Neural cell (in vitro differentiated cells): ENCODE results near the gene ADGRG3. TPM values are rescaled to one million over a fixed set of nuclear protein-coding genes. Genes with fewer than 3 reads are reported as not detected.
A peak's percentile ranks its signal among the peaks of the same experiment; 100 is the strongest.

Experiments used
- H2AFZ ChIP-seq: fragments of 200-600, 300-800 bp; sonication (generic), shearing (Covaris generic); 2 replicates; pipeline ENCODE4 v1.6.0; 2014; ENCODE audit warnings: low read depth, mild to moderate bottlenecking, antibody characterized with exemption, low read length, moderate library complexity
- H3F3A ChIP-seq: fragments of 200-600 bp; shearing (Covaris generic); 2 replicates; pipeline ENCODE4 v1.6.1; 2016; ENCODE audit warnings: mild to moderate bottlenecking, moderate library complexity, mixed read lengths, antibody characterized with exemption, low read length; ENCODE audit not compliant: insufficient read depth, poor library complexity, severe bottlenecking
- H3K27ac ChIP-seq: fragments of 200-600, 300-800 bp; sonication (generic), shearing (Covaris generic); 2 replicates; pipeline ENCODE4 v1.5.1; 2014; ENCODE audit warnings: mild to moderate bottlenecking, low read length, moderate library complexity
- H3K27me3 ChIP-seq: fragments of 300-800, 200-600 bp; sonication (generic), shearing (Covaris generic); 2 replicates; pipeline ENCODE4 v1.6.0; 2014; ENCODE audit warnings: mild to moderate bottlenecking, low read depth, low read length, moderate library complexity; ENCODE audit not compliant: insufficient read depth
- H3K36me3 ChIP-seq: fragments of 300-800, 200-600 bp; sonication (generic), shearing (Covaris generic); 2 replicates; pipeline ENCODE4 v1.5.1; 2014; ENCODE audit warnings: mild to moderate bottlenecking, antibody characterized with exemption, low read length, moderate library complexity; ENCODE audit not compliant: insufficient read depth
- H3K4me2 ChIP-seq: fragments of 300-800, 200-600 bp; sonication (generic), shearing (Covaris generic); 2 replicates; pipeline ENCODE4 v1.6.0; 2014; ENCODE audit warnings: mild to moderate bottlenecking, low read length
- H3K4me3 ChIP-seq: fragments of 300-800, 200-600 bp; sonication (generic), shearing (Covaris generic); 2 replicates; pipeline ENCODE4 v1.5.1; 2014; ENCODE audit warnings: mild to moderate bottlenecking, low read length, moderate library complexity
- H3K79me2 ChIP-seq: fragments of 200-600 bp; shearing (Covaris generic); replicated peaks from 2 replicates; pipeline ENCODE4 v1.6.0; 2014; ENCODE audit warnings: mild to moderate bottlenecking, low read length, moderate library complexity; ENCODE audit not compliant: insufficient read depth
- H3K9ac ChIP-seq: fragments of 300-800, 200-600 bp; sonication (generic), shearing (Covaris generic); 2 replicates; pipeline ENCODE4 v1.6.1; 2016; ENCODE audit warnings: mild to moderate bottlenecking, low read length, mixed read lengths
- H3K9me2 ChIP-seq: fragments of 200-600 bp; shearing (Covaris generic); 2 replicates; pipeline ENCODE4 v1.6.1; 2016; ENCODE audit warnings: mild to moderate bottlenecking, low read length, mixed read lengths; ENCODE audit not compliant: insufficient read depth
- H3K9me3 ChIP-seq: fragments of 200-600, 300-800 bp; sonication (generic), shearing (Covaris generic); 2 replicates; pipeline ENCODE4 v1.6.1; 2016; ENCODE audit warnings: mild to moderate bottlenecking, mixed run types, low read length, moderate library complexity, mixed read lengths
- H4K20me1 ChIP-seq: fragments of 200-600 bp; shearing (Covaris generic); 2 replicates; pipeline ENCODE4 v1.6.1; 2016; ENCODE audit warnings: mild to moderate bottlenecking, mixed run types; ENCODE audit not compliant: insufficient read depth
- EP300 ChIP-seq: fragments of 450-650 bp; conservative IDR thresholded peaks from 2 replicates; pipeline ENCODE4 v1.6.1; 2014; ENCODE audit warnings: antibody characterized with exemption, mild to moderate bottlenecking, moderate library complexity; ENCODE audit not compliant: poor library complexity, severe bottlenecking
- EZH2 ChIP-seq: fragments of 200-600, 300-800 bp; shearing (Covaris generic), sonication (generic); IDR thresholded peaks from 2 replicates; pipeline ENCODE4 v1.6.1; 2014; ENCODE audit warnings: antibody characterized with exemption, low read length, borderline replicate concordance, mild to moderate bottlenecking; ENCODE audit not compliant: insufficient read depth, poor library complexity, severe bottlenecking
- MXI1 ChIP-seq: fragments of 450-650 bp; conservative IDR thresholded peaks from 2 replicates; pipeline ENCODE4 v1.6.1; 2014; ENCODE audit warnings: antibody characterized with exemption, mild to moderate bottlenecking; ENCODE audit not compliant: poor library complexity, severe bottlenecking
- POLR2AphosphoS5 ChIP-seq: IDR thresholded peaks from 2 replicates; pipeline ENCODE4 v1.6.1; 2012
- RAD21 ChIP-seq: fragments of 450-650 bp; conservative IDR thresholded peaks from 2 replicates; pipeline ENCODE4 v1.6.1; 2014; ENCODE audit warnings: antibody characterized with exemption, mild to moderate bottlenecking, moderate library complexity
- SMC3 ChIP-seq: fragments of 450-650 bp; conservative IDR thresholded peaks from 2 replicates; pipeline ENCODE4 v1.6.1; 2014; ENCODE audit warnings: antibody characterized with exemption, mild to moderate bottlenecking, moderate library complexity; ENCODE audit not compliant: poor library complexity
- TAF1 ChIP-seq: IDR thresholded peaks from 2 replicates; pipeline ENCODE4 v1.6.1; 2012; ENCODE audit warnings: low read depth
- polyA plus RNA-seq: library from polyadenylated mRNA; depleted of rRNA; stranded (reverse); fragments of >200 nt; gene quantifications from 2 replicates; pipeline ENCODE4 v1.2.3, GENCODE V29; 2014
- TF ChIP-seq, protein P1 (sequence below): IDR thresholded peaks from 2 replicates; pipeline ENCODE4 v1.6.1; 2012; ENCODE audit warnings: borderline replicate concordance
- TF ChIP-seq, protein P2 (sequence below): fragments of 450-650 bp; IDR thresholded peaks from 2 replicates; pipeline ENCODE4 v1.5.1; 2014; ENCODE audit warnings: antibody characterized with exemption, mild to moderate bottlenecking, moderate library complexity; ENCODE audit not compliant: poor library complexity, severe bottlenecking

ADGRG3 gene
- polyA plus RNA-seq, 1 donor from 2014 or later: 0.62 TPM

DNA sequence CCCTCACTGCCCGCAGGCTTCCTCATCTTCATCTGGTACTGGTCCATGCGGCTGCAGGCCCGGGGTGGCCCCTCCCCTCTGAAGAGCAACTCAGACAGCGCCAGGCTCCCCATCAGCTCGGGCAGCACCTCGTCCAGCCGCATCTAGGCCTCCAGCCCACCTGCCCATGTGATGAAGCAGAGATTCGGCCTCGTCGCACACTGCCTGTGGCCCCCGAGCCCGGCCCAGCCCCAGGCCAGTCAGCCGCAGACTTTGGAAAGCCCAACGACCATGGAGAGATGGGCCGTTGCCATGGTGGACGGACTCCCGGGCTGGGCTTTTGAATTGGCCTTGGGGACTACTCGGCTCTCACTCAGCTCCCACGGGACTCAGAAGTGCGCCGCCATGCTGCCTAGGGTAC lies 4.7 kb upstream of the ADGRG3 start:
- H3K9me3 ChIP-seq: no peaks in the 10 kb centered on the region
- TF ChIP-seq POLR2AphosphoS5 (peak; percentile 5), EP300 (no peak), MXI1 (no peak), RAD21 (no peak), TAF1 (no peak), SMC3 (no peak)
- TF ChIP-seq, protein P1, sequence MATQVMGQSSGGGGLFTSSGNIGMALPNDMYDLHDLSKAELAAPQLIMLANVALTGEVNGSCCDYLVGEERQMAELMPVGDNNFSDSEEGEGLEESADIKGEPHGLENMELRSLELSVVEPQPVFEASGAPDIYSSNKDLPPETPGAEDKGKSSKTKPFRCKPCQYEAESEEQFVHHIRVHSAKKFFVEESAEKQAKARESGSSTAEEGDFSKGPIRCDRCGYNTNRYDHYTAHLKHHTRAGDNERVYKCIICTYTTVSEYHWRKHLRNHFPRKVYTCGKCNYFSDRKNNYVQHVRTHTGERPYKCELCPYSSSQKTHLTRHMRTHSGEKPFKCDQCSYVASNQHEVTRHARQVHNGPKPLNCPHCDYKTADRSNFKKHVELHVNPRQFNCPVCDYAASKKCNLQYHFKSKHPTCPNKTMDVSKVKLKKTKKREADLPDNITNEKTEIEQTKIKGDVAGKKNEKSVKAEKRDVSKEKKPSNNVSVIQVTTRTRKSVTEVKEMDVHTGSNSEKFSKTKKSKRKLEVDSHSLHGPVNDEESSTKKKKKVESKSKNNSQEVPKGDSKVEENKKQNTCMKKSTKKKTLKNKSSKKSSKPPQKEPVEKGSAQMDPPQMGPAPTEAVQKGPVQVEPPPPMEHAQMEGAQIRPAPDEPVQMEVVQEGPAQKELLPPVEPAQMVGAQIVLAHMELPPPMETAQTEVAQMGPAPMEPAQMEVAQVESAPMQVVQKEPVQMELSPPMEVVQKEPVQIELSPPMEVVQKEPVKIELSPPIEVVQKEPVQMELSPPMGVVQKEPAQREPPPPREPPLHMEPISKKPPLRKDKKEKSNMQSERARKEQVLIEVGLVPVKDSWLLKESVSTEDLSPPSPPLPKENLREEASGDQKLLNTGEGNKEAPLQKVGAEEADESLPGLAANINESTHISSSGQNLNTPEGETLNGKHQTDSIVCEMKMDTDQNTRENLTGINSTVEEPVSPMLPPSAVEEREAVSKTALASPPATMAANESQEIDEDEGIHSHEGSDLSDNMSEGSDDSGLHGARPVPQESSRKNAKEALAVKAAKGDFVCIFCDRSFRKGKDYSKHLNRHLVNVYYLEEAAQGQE: no peak
- TF ChIP-seq, protein P2, sequence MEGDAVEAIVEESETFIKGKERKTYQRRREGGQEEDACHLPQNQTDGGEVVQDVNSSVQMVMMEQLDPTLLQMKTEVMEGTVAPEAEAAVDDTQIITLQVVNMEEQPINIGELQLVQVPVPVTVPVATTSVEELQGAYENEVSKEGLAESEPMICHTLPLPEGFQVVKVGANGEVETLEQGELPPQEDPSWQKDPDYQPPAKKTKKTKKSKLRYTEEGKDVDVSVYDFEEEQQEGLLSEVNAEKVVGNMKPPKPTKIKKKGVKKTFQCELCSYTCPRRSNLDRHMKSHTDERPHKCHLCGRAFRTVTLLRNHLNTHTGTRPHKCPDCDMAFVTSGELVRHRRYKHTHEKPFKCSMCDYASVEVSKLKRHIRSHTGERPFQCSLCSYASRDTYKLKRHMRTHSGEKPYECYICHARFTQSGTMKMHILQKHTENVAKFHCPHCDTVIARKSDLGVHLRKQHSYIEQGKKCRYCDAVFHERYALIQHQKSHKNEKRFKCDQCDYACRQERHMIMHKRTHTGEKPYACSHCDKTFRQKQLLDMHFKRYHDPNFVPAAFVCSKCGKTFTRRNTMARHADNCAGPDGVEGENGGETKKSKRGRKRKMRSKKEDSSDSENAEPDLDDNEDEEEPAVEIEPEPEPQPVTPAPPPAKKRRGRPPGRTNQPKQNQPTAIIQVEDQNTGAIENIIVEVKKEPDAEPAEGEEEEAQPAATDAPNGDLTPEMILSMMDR: no peak
- no peak overlapping the region for H3K9ac ChIP-seq
- H3K4me3 ChIP-seq: no peak overlapping the region
- H3F3A ChIP-seq: no peaks in the 10 kb centered on the region
- H3K36me3 ChIP-seq: peaks cover 22% of the 10 kb centered on the region
- H3K9me2 ChIP-seq: no peaks in the 10 kb centered on the region
- no peaks in the 10 kb centered on the region for H4K20me1 ChIP-seq
- H3K27ac ChIP-seq: no peak overlapping the region
- H3K27me3 ChIP-seq: no peaks in the 10 kb centered on the region
- no peak overlapping the region for H3K4me2 ChIP-seq
- H3K79me2 ChIP-seq: no peaks in the 10 kb centered on the region
- no peak overlapping the region for H2AFZ ChIP-seq

DNA sequence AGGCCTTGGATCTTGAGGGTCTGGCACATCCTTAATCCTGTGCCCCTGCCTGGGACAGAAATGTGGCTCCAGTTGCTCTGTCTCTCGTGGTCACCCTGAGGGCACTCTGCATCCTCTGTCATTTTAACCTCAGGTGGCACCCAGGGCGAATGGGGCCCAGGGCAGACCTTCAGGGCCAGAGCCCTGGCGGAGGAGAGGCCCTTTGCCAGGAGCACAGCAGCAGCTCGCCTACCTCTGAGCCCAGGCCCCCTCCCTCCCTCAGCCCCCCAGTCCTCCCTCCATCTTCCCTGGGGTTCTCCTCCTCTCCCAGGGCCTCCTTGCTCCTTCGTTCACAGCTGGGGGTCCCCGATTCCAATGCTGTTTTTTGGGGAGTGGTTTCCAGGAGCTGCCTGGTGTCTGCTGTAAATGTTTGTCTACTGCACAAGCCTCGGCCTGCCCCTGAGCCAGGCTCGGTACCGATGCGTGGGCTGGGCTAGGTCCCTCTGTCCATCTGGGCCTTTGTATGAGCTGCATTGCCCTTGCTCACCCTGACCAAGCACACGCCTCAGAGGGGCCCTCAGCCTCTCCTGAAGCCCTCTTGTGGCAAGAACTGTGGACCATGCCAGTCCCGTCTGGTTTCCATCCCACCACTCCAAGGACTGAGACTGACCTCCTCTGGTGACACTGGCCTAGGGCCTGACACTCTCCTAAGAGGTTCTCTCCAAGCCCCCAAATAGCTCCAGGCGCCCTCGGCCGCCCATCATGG lies 4.0 kb upstream of the ADGRG3 start:
- Histone ChIP-seq H3K79me2 (no peaks in the 10 kb centered on the region), H3K9me2 (no peaks in the 10 kb centered on the region), H2AFZ (no peak overlapping the region), H3K27me3 (no peaks in the 10 kb centered on the region), H4K20me1 (no peaks in the 10 kb centered on the region), H3K4me2 (no peak overlapping the region), H3K9me3 (no peaks in the 10 kb centered on the region), H3K4me3 (no peak overlapping the region), H3K36me3 (peaks cover 22% of the 10 kb centered on the region), H3K9ac (no peak overlapping the region), H3K27ac (no peak overlapping the region), H3F3A (no peaks in the 10 kb centered on the region)
- TF ChIP-seq POLR2AphosphoS5: no peak
- TF ChIP-seq TAF1: no peak
- TF ChIP-seq MXI1: no peak
- no peak for TF ChIP-seq EP300
- no peak for TF ChIP-seq SMC3
- TF ChIP-seq RAD21: no peak
- TF ChIP-seq, protein P1: no peak
- TF ChIP-seq, protein P2: no peak
- no peak for TF ChIP-seq EZH2
